H1 (cell line): ENCODE measurements around the gene MKX. TPM values are rescaled to one million over a fixed set of nuclear protein-coding genes. Genes with fewer than 3 reads are reported as not detected.

Experiments used
- CTCF ChIA-PET: fragments of 300-600 bp; sonication (Branson Sonifier 250); formaldehyde crosslinking; loops from one replicate; lab custom pipeline; 2021; ENCODE audit not compliant: partially characterized antibody; lab: Charles Lee
- POLR2A ChIA-PET: fragments of 300-600 bp; sonication (Branson Sonifier 250); formaldehyde crosslinking; loops from one replicate; lab custom pipeline; 2021; ENCODE audit warnings: inconsistent platforms; ENCODE audit not compliant: partially characterized antibody; lab: Charles Lee
- DNase-seq, 2 experiments: peaks; one replicate each; pipeline versions ENCODE4 v3.0.0 to v3.0.0-alpha.2; 2010 to 2022; ENCODE audit warnings: low spot score in 2 of 2, low read depth in 1 of 2, mixed read lengths in 1 of 2
- FAIRE-seq: peaks from 2 replicates; lab custom pipeline; 2011; peaks lifted over from hg19 to GRCh38; lab: Jason Lieb, UNC
- H2AFZ ChIP-seq: 2 replicates; pipeline ENCODE4 v1.8.1; 2012; ENCODE audit warnings: low read length, inconsistent platforms
- H2AK5ac ChIP-seq: 2 replicates; pipeline ENCODE4 v1.6.1; 2013; ENCODE audit warnings: low read depth, low read length
- H2BK120ac ChIP-seq: replicated peaks from 2 replicates; pipeline ENCODE3; 2013; ENCODE audit warnings: low read depth, low read length, inconsistent platforms
- H2BK12ac ChIP-seq: 2 replicates; pipeline ENCODE4 v1.6.1; 2013; ENCODE audit warnings: low read depth, low read length
- H2BK15ac ChIP-seq: 2 replicates; pipeline ENCODE4 v1.6.1; 2013; ENCODE audit warnings: low read length
- H2BK20ac ChIP-seq: 2 replicates; pipeline ENCODE4 v1.6.1; 2013; ENCODE audit warnings: low read length
- H2BK5ac ChIP-seq: 2 replicates; pipeline ENCODE4 v1.6.1; 2013; ENCODE audit warnings: low read depth, low read length
- H3K14ac ChIP-seq: 2 replicates; pipeline ENCODE4 v1.6.1; 2013; ENCODE audit warnings: inconsistent platforms; ENCODE audit not compliant: insufficient read length
- H3K18ac ChIP-seq: 2 replicates; pipeline ENCODE4 v1.6.1; 2013; ENCODE audit warnings: low read length; ENCODE audit errors: extremely low read depth
- H3K23ac ChIP-seq: 2 replicates; pipeline ENCODE4 v1.6.1; 2013; ENCODE audit warnings: inconsistent platforms; ENCODE audit not compliant: insufficient read length
- H3K23me2 ChIP-seq: 2 replicates; pipeline ENCODE4 v1.6.1; 2013; ENCODE audit warnings: low read depth, low read length
- H3K27ac ChIP-seq: 2 replicates; pipeline ENCODE4 v1.6.1; 2011; ENCODE audit warnings: low read depth, low read length, inconsistent platforms
- H3K27me3 ChIP-seq, 4 experiments: replicated peaks in 1 of 4; 1 replicate in 1 of 4; 2 replicates in 3 of 4; pipeline versions ENCODE4 v1.6.1 to v1.8.1; 2011 to 2013; ENCODE audit warnings: low read length in 3 of 4, mild to moderate bottlenecking in 3 of 4, inconsistent platforms in 2 of 4, mixed read lengths in 2 of 4, moderate library complexity in 1 of 4; ENCODE audit not compliant: control insufficient read depth in 3 of 4, insufficient read depth in 3 of 4; ENCODE audit errors: extremely low read depth in 1 of 4
- H3K36me3 ChIP-seq, 4 experiments: 2 replicates each; pipeline versions ENCODE4 v1.6.1 to v1.8.1; 2011 to 2013; ENCODE audit warnings: mild to moderate bottlenecking in 4 of 4, low read length in 3 of 4, moderate library complexity in 2 of 4, control low read depth in 1 of 4, inconsistent platforms in 1 of 4; ENCODE audit not compliant: insufficient read depth in 4 of 4, control insufficient read depth in 2 of 4
- H3K4ac ChIP-seq: replicated peaks from 2 replicates; pipeline ENCODE3; 2013; ENCODE audit warnings: low read length, low read depth, mixed read lengths, inconsistent platforms; ENCODE audit not compliant: insufficient read length
- H3K4me1 ChIP-seq, 4 experiments: replicated peaks in 1 of 4; 1 replicate in 1 of 4; 2 replicates in 3 of 4; pipeline versions ENCODE4 v1.6.1 to v1.8.1; 2011 to 2013; ENCODE audit warnings: low read length in 3 of 4, inconsistent platforms in 2 of 4, mixed read lengths in 1 of 4; ENCODE audit not compliant: insufficient read depth in 4 of 4, control insufficient read depth in 3 of 4
- H3K4me2 ChIP-seq, 2 experiments: 2 replicates each; pipeline versions ENCODE4 v1.6.1 to v1.8.1; 2011 to 2013; ENCODE audit warnings: low read depth in 2 of 2, low read length in 2 of 2, control low read depth in 1 of 2, inconsistent platforms in 1 of 2, mild to moderate bottlenecking in 1 of 2; ENCODE audit not compliant: insufficient read depth in 1 of 2
- H3K4me3 ChIP-seq, 4 experiments: fragments of 200-600, 300-600 bp in 1 of 4; sonication (generic), shearing (Covaris generic), sonication (Bioruptor Twin) in 1 of 4; 2 replicates each; pipeline versions ENCODE4 v1.5.1 to v1.8.1; 2011 to 2016; ENCODE audit warnings: low read length in 4 of 4, low read depth in 3 of 4, control low read depth in 2 of 4, inconsistent platforms in 2 of 4, mild to moderate bottlenecking in 2 of 4, mixed read lengths in 1 of 4, moderate library complexity in 1 of 4; ENCODE audit not compliant: insufficient read depth in 2 of 4; ENCODE audit errors: extremely low read depth in 1 of 4
- H3K56ac ChIP-seq: replicated peaks from 2 replicates; pipeline ENCODE3; 2013; ENCODE audit warnings: low read depth, mild to moderate bottlenecking, mixed read lengths, low read length, inconsistent platforms; ENCODE audit not compliant: insufficient read length
- H3K79me1 ChIP-seq: 2 replicates; pipeline ENCODE4 v1.6.1; 2013; ENCODE audit warnings: low read depth, low read length, control low read depth
- H3K79me2 ChIP-seq, 2 experiments: 2 replicates each; pipeline versions ENCODE4 v1.6.1 to v1.8.1; 2012 to 2013; ENCODE audit warnings: low read length in 2 of 2, mild to moderate bottlenecking in 2 of 2, inconsistent platforms in 1 of 2; ENCODE audit not compliant: insufficient read depth in 2 of 2, control insufficient read depth in 1 of 2
- H3K9ac ChIP-seq, 4 experiments: replicated peaks in 1 of 4; 1 replicate in 1 of 4; 2 replicates in 3 of 4; pipeline versions ENCODE4 v1.6.1 to v1.8.1; 2011 to 2013; ENCODE audit warnings: low read depth in 3 of 4, low read length in 3 of 4, control low read depth in 2 of 4, mild to moderate bottlenecking in 2 of 4, moderate library complexity in 2 of 4, inconsistent platforms in 1 of 4; ENCODE audit errors: extremely low read depth in 1 of 4
- H3K9me3 ChIP-seq, 2 experiments: 2 replicates each; pipeline versions ENCODE4 v1.6.1 to v1.8.1; 2012 to 2013; ENCODE audit warnings: mild to moderate bottlenecking in 2 of 2, moderate library complexity in 2 of 2, control low read depth in 1 of 2, inconsistent platforms in 1 of 2, low read depth in 1 of 2, low read length in 1 of 2, mixed read lengths in 1 of 2; ENCODE audit not compliant: insufficient read depth in 2 of 2
- H4K20me1 ChIP-seq, 2 experiments: replicated peaks in 1 of 2; 2 replicates each; pipeline versions ENCODE3 to v1.8.1; 2011 to 2013; ENCODE audit warnings: inconsistent platforms in 2 of 2, low read length in 2 of 2, mild to moderate bottlenecking in 1 of 2; ENCODE audit not compliant: insufficient read depth in 2 of 2, control insufficient read depth in 1 of 2
- H4K5ac ChIP-seq: 2 replicates; pipeline ENCODE4 v1.6.1; 2013; ENCODE audit warnings: low read length, low read depth, mixed read lengths, inconsistent platforms; ENCODE audit not compliant: insufficient read length
- H4K8ac ChIP-seq: 2 replicates; pipeline ENCODE4 v1.8.0; 2013; ENCODE audit warnings: mild to moderate bottlenecking, moderate library complexity, low read length, inconsistent platforms; ENCODE audit not compliant: insufficient read depth; ENCODE audit errors: extremely low read depth
- H4K91ac ChIP-seq: replicated peaks from 2 replicates; pipeline ENCODE3; 2013; ENCODE audit warnings: low read length, mixed read lengths, inconsistent platforms; ENCODE audit not compliant: insufficient read length
- CEBPB ChIP-seq: IDR thresholded peaks from 2 replicates; pipeline ENCODE4 v1.6.1; 2012; ENCODE audit warnings: low read depth, low read length
- CHD1 ChIP-seq: IDR thresholded peaks from 2 replicates; pipeline ENCODE4 v1.6.1; 2012; ENCODE audit warnings: low read depth, low read length, improper control_type of control experiment
- EGR1 ChIP-seq: IDR thresholded peaks from 2 replicates; pipeline ENCODE4 v1.6.1; 2011; ENCODE audit warnings: low read depth, low read length, borderline replicate concordance
- GABPA ChIP-seq: IDR thresholded peaks from 2 replicates; pipeline ENCODE4 v1.6.1; 2011; ENCODE audit warnings: mild to moderate bottlenecking, low read length, moderate library complexity, borderline replicate concordance; ENCODE audit not compliant: insufficient read depth
- GTF2F1 ChIP-seq: IDR thresholded peaks from 2 replicates; pipeline ENCODE4 v1.6.1; 2012; ENCODE audit warnings: low read depth, low read length, improper control_type of control experiment, borderline replicate concordance
- PHF8 ChIP-seq: fragments of 200-600 bp; sonication (generic); conservative IDR thresholded peaks from 2 replicates; pipeline ENCODE4 v1.7.1; 2012; ENCODE audit warnings: low read depth, mild to moderate bottlenecking, inconsistent platforms, low read length, moderate library complexity
- POLR2A ChIP-seq, 2 experiments: IDR thresholded peaks; 1 replicate in 1 of 2; 2 replicates in 1 of 2; pipeline ENCODE4 v1.6.1; 2011; ENCODE audit warnings: low read depth in 2 of 2, low read length in 2 of 2, mild to moderate bottlenecking in 2 of 2; ENCODE audit errors: control extremely low read depth in 1 of 2
- RXRA ChIP-seq: IDR thresholded peaks from 2 replicates; pipeline ENCODE4 v1.6.1; 2011; ENCODE audit warnings: low read depth, mild to moderate bottlenecking, low read length, moderate library complexity; ENCODE audit not compliant: insufficient read depth
- TCF12 ChIP-seq: IDR thresholded peaks from 2 replicates; pipeline ENCODE4 v1.6.1; 2011; ENCODE audit warnings: low read depth, mild to moderate bottlenecking, low read length
- USF2 ChIP-seq: IDR thresholded peaks from 2 replicates; pipeline ENCODE4 v1.6.1; 2011; ENCODE audit warnings: low read length, improper control_type of control experiment
- ZNF274 ChIP-seq: IDR thresholded peaks from 2 replicates; pipeline ENCODE4 v1.7.0; 2012; ENCODE audit warnings: low read length, borderline replicate concordance; ENCODE audit errors: extremely low read depth
- WGBS, 2 experiments: shearing (Covaris generic) in 1 of 2; methylation state at CpG; one replicate each; pipeline versions ENCODE4 v1.1.6 to v1.1.7; 2013 to 2015; ENCODE audit warnings: low lambda C conversion rate in 2 of 2, mixed read lengths in 2 of 2, inconsistent platforms in 1 of 2, low coverage in 1 of 2, missing lambda C conversion rate in 1 of 2; ENCODE audit not compliant: insufficient replicate concordance in 2 of 2, insufficient coverage in 1 of 2, insufficient read length in 1 of 2; ENCODE audit errors: extremely low coverage in 1 of 2, missing lambda C conversion rate in 1 of 2; 5-methylcytosine and 5-hydroxymethylcytosine counted together
- polyA plus RNA-seq, 7 experiments: library from polyadenylated mRNA; depleted of rRNA in 3 of 7; stranded (reverse) in 5 of 7; unstranded in 2 of 7; fragments of >200 nt in 5 of 7; fragments of 200-250 nt in 2 of 7; gene quantifications; 1 replicate in 5 of 7; 2 replicates in 1 of 7; 4 replicates in 1 of 7; pipeline versions ENCODE4 v1.2.1 to v1.2.3, GENCODE V29; 2011 to 2013; ENCODE audit warnings: missing spikeins in 2 of 7, mixed read lengths in 2 of 7
- total RNA-seq: library from RNA; stranded (reverse); fragmentation: NEBNext Ultra II Directional; extraction: Animal tissue kit (Norgen Biotek cat#: 25700); gene quantifications from 2 replicates; pipeline ENCODE4 v1.2.1, GENCODE V29; 2021

Gene MKX
- total and polyA plus RNA-seq, 2 of the 8 experiments (the other 6 are each of a cell fraction or from before 2014, with no cell fraction given), result 0.21 to 1.3 TPM

DNA sequence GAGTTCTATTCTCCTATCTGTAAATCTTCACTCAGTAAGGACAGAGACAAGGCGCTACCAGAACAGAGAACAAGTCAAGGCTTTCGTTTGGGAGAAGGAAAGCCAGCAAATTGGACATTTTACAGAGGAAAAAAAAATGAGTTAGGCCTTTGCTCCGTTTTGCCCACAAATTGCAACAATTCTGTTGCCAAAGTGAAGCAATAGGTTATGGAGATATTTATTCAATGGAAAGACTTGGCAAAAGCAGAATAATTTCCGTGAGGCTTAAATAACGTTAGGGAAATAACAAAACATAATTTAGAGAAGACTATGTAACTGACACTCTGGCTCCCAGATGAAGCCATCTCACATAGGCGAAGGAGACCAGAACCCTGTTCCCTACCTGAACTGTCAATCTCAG, 67.5 kb downstream of the MKX start:
- H3K4me2 ChIP-seq, result no peak overlapping the region
- H4K8ac ChIP-seq, result no peak overlapping the region
- H2BK20ac ChIP-seq, result no peak overlapping the region
- H3K4me3 ChIP-seq, result no peak overlapping the region
- H4K20me1 ChIP-seq, result no peaks in the 10 kb centered on the region
- no peak overlapping the region for H3K9ac ChIP-seq
- H3K4ac ChIP-seq, result no peak overlapping the region
- no peak overlapping the region for H2AK5ac ChIP-seq
- 72% methylated on average over 6 of the region's 6 CpGs; no CpG with 5 or more reads in 1 of the 2 experiments for WGBS, 2 experiments
- H2BK12ac ChIP-seq, result no peak overlapping the region
- H3K23me2 ChIP-seq, result no peaks in the 10 kb centered on the region
- no peak for FAIRE-seq
- H3K27me3 ChIP-seq, result no peaks in the 10 kb centered on the region
- no peak overlapping the region for H2AFZ ChIP-seq
- no peak overlapping the region for H4K91ac ChIP-seq
- no peaks in the 10 kb centered on the region for H3K79me2 ChIP-seq
- H3K56ac ChIP-seq, result no peak overlapping the region
- H3K23ac ChIP-seq, result no peak overlapping the region
- H3K18ac ChIP-seq, result no peak overlapping the region
- H2BK15ac ChIP-seq, result no peak overlapping the region
- DNase-seq, result no peak
- H2BK120ac ChIP-seq, result no peak overlapping the region
- H3K14ac ChIP-seq, result no peak overlapping the region
- no peaks in the 10 kb centered on the region for H3K36me3 ChIP-seq
- no peak overlapping the region for H2BK5ac ChIP-seq
- POLR2A ChIA-PET, result no interaction called here
- no peaks in the 10 kb centered on the region for H3K79me1 ChIP-seq
- H3K9me3 ChIP-seq, result no peaks in the 10 kb centered on the region
- no peak for TF ChIP-seq CEBPB
- no peak for TF ChIP-seq ZNF274
- TF ChIP-seq CHD1, result no peak
- no peak for TF ChIP-seq TCF12
- no peak for TF ChIP-seq USF2
- no peak for TF ChIP-seq GABPA
- no peak for TF ChIP-seq GTF2F1
- no peak for TF ChIP-seq RXRA
- TF ChIP-seq POLR2A (IDR thresholded peaks at IDR 0.05; ENCODE audit: control extremely low read depth in 1 of 2, low read depth in 2 of 2, low read length in 2 of 2), result no peak
- no peak for TF ChIP-seq PHF8
- TF ChIP-seq EGR1, result no peak
- CTCF ChIA-PET, result no interaction called here
- no peak overlapping the region for H3K27ac ChIP-seq
- peaks cover 0 to 5% (median 0%) of the 10 kb centered on the region in 4 experiments; a peak in 1 of 7 replicates for H3K4me1 ChIP-seq
- H4K5ac ChIP-seq, result no peak overlapping the region
